GM19467 (cell line): ENCODE measurements around the gene LIG1.

Source experiments
- ATAC-seq: cut with Tn5 transposase; IDR thresholded peaks from one replicate; pipeline ENCODE4 v1.9.1; 2021; ENCODE audit warnings: mild to moderate bottlenecking, moderate library complexity; ENCODE audit not compliant: unreplicated experiment

LIG1 gene

GRCh38 chr19:48169939-48170803 is at the start of gene LIG1, which contains the start of gene ZSWIM9:
Gene LIG1 (minus strand): TSS chr19:48170344. CDS start chr19:48165566, 4,778 bp downstream.
Gene ZSWIM9 (plus strand): TSS chr19:48170680. CDS start chr19:48171803, 1,123 bp downstream.
- peak; percentile 86 for ATAC-seq

DNA sequence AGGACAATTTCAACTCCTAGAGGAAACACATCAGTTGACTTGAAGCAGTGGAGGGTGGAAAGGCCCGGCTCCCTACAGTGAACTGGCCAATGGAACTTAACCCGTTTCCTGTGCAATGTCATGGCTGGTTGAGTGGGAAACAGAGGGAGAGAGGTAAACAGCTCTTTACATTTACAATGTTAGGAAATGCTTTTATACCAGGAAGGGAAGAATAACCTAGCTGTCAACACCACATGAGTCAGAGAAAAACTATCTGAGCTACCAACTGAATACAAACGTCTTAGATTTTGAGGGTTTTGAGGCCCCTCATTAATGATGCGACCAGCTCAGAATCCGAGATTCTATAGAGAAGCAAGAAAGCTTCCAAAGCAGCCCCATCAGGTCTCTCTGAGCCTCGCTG is 48.9 kb upstream of the LIG1 start:
- no peak for ATAC-seq

GRCh38 chr19:48216933-48217332 is 46.8 kb upstream of the LIG1 start:
- ATAC-seq: no peak

- no peak for ATAC-seq
These were observed 43.8 kb upstream of the LIG1 start for GRCh38 chr19:48213959-48214358.

DNA sequence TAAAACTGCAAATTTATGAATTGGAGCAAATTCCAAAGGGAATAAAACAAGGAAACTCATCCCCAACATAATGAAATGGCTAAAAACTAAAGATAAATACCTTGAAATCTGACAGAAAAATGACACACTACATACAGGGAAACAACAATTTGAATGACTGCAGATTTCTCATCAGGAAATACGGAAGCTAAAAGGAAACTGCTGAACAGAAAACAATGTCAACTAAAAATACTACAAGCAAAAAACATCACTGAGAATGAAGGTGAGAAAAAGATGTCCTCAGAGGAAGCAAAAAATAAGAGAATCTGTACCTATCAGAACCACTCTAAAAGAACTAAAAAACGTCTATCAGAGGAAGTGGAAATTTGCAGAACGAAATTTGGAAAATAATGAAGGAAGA is 39.9 kb upstream of the LIG1 start:
- ATAC-seq: no peak

GRCh38 chr19:48206397-48207093 is 36.4 kb upstream of the LIG1 start:
- no peak for ATAC-seq

- peak; percentile 87 for ATAC-seq
These were observed 33.9 kb upstream of the LIG1 start for GRCh38 chr19:48203794-48204628.

DNA sequence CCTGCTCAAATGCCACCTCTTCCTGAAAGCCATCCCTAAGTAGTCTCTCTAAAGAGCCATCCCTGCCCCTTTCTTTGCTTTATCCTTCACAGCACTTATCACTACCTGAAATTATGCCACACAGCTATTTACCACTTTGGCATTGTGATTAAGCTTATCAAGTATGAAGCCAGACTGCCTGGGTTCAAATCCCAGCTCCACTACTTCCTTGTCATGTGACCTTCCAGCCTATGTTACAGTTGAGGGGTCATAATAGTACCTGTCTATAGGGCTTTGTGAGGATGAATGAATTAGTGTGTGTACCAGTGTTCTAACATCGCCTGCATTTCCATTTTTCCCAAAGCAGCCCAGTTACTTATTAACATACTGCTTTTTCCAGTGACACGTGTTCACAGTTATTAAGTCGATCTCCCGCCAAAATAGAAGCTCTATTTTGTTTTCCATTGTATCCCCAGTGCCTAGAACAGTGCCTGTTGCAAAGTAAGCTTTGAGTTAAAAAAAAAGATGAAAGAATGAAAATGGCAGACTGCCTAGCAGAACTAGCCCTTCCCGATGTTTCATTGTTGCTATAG is 33.2 kb upstream of the LIG1 start:
- ATAC-seq: no peak

DNA sequence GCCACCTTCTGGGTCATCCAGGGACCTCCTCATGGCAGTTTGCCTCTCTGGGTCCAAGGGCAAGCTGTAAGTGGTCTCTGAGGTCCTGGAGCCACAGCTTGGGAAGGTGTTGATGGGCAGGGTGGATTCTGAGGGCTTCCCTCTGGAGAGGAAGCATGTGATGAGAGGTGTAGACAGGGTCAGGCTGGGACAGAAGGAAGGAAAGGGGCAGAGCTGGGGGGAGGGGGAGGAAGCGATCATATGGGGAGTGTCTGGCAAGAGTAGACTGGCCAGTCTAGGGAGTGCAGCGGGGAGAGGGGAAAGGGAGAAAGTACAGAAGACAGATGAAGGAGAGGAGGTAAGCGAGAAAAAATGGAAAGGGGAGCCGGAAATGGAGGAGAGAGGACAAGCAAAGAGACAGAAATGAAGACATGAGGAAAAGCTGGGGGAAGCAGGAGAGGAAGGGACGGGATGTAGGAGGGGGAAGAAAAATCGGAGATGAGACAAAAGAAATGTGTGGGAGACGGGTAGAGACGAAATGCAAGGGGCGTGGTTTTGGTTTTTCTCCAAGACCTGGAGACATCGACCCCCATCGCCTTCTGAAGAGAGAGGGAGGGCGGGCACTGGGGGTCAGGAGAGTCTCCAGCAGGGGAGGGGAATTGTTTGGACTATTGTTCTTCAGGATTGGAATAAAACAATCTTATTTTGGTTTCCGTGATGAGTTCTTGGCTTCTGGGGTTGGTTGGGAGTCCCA is 27.0 kb upstream of the LIG1 start:
- no peak for ATAC-seq

DNA sequence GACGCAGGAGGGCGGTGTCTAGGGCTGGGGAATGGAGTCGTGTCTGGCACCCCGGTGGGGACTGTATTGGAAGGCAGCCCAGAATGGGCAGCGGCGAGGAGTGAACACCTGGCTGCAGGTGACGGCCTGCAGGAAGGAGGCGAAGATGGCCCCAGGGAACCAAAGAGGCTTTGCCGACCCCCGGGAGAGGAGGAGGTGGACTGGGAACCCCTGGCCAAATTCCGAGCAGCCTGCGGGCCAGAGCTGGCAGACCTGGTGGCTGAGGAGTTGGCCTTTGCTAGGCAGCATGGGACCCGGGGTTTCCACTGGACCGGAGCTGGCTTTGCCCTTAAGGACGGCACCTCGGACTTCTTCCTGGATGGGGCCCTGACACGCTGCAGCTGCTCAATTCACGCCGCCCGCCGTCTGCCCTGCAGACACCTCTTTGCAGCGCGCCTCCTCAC is 26.2 kb upstream of the LIG1 start:
- ATAC-seq: no peak

GRCh38 chr19:48194844-48195830 is 25.0 kb upstream of the LIG1 start:
- no peak for ATAC-seq

GRCh38 chr19:48194041-48194843 is 24.1 kb upstream of the LIG1 start:
- no peak for ATAC-seq

- no peak for ATAC-seq
These were observed 22.6 kb upstream of the LIG1 start for GRCh38 chr19:48192750-48193149.

GRCh38 chr19:48190885-48191284 is 20.7 kb upstream of the LIG1 start:
- ATAC-seq: no peak

DNA sequence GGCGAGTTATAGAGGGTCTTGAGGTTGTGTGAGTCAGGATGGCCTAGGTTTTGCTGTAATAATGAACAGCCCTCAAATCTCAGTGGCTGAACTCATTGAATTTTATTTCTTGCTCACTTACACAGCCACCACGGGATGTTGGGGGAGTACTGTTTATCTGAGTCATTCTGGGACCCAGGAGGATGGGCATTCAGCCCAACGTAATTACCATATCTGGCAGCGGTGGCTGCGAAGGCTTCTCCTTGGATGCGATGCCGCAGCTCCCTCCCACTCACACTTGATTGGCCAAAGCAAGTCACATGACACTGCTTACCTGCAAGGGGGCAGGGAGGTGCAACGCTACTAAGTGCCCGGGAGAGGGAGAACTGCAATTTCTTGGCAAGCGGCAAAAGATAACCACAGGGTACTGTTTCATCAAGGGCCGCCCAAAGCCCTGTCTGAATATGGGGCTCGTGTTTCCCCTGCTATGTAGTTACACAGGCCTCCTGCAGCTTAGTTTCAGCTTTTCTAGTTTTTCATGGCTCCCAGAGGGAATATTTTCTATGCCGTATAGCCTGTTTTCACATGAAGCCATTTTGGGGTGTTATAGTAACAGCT is 20.2 kb upstream of the LIG1 start:
- no peak for ATAC-seq

GRCh38 chr19:48186541-48186991 is 16.4 kb upstream of the LIG1 start:
- ATAC-seq: peak; percentile 46

DNA sequence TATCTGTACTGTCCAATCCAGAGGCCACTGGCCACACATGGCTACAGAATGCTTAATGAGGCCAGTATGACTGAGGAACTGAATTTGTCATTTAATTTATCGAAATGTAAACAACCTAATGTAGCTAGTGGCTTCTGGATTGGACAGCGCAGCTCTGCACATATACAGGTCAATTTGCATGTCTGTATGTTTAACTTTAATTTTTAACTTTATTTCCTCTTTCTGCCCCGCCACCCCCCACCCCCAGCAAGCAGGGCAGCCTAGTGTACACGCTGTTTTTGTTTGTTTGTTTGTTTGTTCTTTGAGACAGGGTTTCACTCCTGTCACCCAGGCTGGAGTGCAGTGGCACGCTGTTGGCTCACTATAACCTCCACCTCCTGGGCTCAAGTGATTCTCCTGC is 15.9 kb upstream of the LIG1 start:
- peak; percentile 17 for ATAC-seq

- no peak for ATAC-seq
These were observed 13.2 kb upstream of the LIG1 start for GRCh38 chr19:48183356-48183755.
